H9 (cell line): ENCODE data around the gene EPSTI1. TPM values are rescaled to one million over a fixed set of nuclear protein-coding genes. Genes with fewer than 3 reads are reported as not detected.

Source experiments
- DNase-seq: peaks from one replicate; pipeline ENCODE4 v3.0.0-alpha.2; 2017
- H2AFZ ChIP-seq: one replicate; pipeline ENCODE4 v1.6.1; 2013; ENCODE audit warnings: mild to moderate bottlenecking, low read length, control low read depth, moderate library complexity
- H2AK5ac ChIP-seq: 2 replicates; pipeline ENCODE4 v1.6.1; 2013; ENCODE audit warnings: low read length, control low read depth, mixed read lengths; ENCODE audit not compliant: insufficient read length
- H2BK120ac ChIP-seq: one replicate; pipeline ENCODE4 v1.6.1; 2013; ENCODE audit warnings: low read depth, mild to moderate bottlenecking, low read length, control low read depth, inconsistent platforms; ENCODE audit not compliant: poor library complexity, severe bottlenecking
- H2BK12ac ChIP-seq: 2 replicates; pipeline ENCODE4 v1.6.1; 2013; ENCODE audit warnings: low read length, control low read depth, mixed read lengths, low read depth; ENCODE audit not compliant: insufficient read length
- H2BK15ac ChIP-seq: 2 replicates; pipeline ENCODE4 v1.6.1; 2013; ENCODE audit warnings: low read depth, low read length, control low read depth
- H2BK20ac ChIP-seq: one replicate; pipeline ENCODE4 v1.6.1; 2013; ENCODE audit warnings: low read depth, mild to moderate bottlenecking, low read length, control low read depth, inconsistent platforms; ENCODE audit not compliant: poor library complexity, severe bottlenecking
- H2BK5ac ChIP-seq: 2 replicates; pipeline ENCODE4 v1.6.1; 2013; ENCODE audit warnings: low read length, control low read depth, mixed read lengths; ENCODE audit not compliant: insufficient read length
- H3K14ac ChIP-seq: 2 replicates; pipeline ENCODE4 v1.6.1; 2013; ENCODE audit warnings: low read length, control low read depth; ENCODE audit not compliant: insufficient read depth
- H3K18ac ChIP-seq: 2 replicates; pipeline ENCODE4 v1.6.1; 2013; ENCODE audit warnings: low read depth, mild to moderate bottlenecking, mixed read lengths, low read length, control low read depth; ENCODE audit not compliant: insufficient read length
- H3K23ac ChIP-seq: 2 replicates; pipeline ENCODE4 v1.6.1; 2013; ENCODE audit warnings: low read length, control low read depth, mixed read lengths, low read depth; ENCODE audit not compliant: insufficient read length
- H3K23me2 ChIP-seq: 2 replicates; pipeline ENCODE4 v1.6.1; 2013; ENCODE audit warnings: low read depth, mild to moderate bottlenecking, mixed read lengths, low read length, control low read depth; ENCODE audit not compliant: insufficient read length, poor library complexity, severe bottlenecking
- H3K27ac ChIP-seq: 2 replicates; pipeline ENCODE4 v1.5.1; 2013; ENCODE audit warnings: low read length, control low read depth, mixed read lengths, low read depth; ENCODE audit not compliant: insufficient read length
- H3K27me3 ChIP-seq: 2 replicates; pipeline ENCODE4 v1.6.1; 2013; ENCODE audit warnings: low read length, control low read depth, inconsistent platforms; ENCODE audit not compliant: insufficient read depth
- H3K4ac ChIP-seq: 2 replicates; pipeline ENCODE4 v1.6.1; 2013; ENCODE audit warnings: low read depth, mild to moderate bottlenecking, control low read depth, inconsistent platforms, low read length, moderate library complexity
- H3K4me1 ChIP-seq: 2 replicates; pipeline ENCODE4 v1.6.1; 2013; ENCODE audit warnings: low read length, control low read depth, inconsistent platforms; ENCODE audit not compliant: insufficient read depth
- H3K4me2 ChIP-seq: 2 replicates; pipeline ENCODE4 v1.6.1; 2013; ENCODE audit warnings: low read length, control low read depth, mixed read lengths; ENCODE audit not compliant: insufficient read length, insufficient read depth
- H3K56ac ChIP-seq: 2 replicates; pipeline ENCODE4 v1.6.1; 2013; ENCODE audit warnings: low read depth, mild to moderate bottlenecking, mixed read lengths, low read length, control low read depth; ENCODE audit not compliant: insufficient read length
- H3K79me1 ChIP-seq: 2 replicates; pipeline ENCODE4 v1.6.1; 2013; ENCODE audit warnings: low read depth, mild to moderate bottlenecking, moderate library complexity, low read length, control low read depth, inconsistent platforms; ENCODE audit not compliant: insufficient read depth, poor library complexity, severe bottlenecking
- H3K79me2 ChIP-seq: 2 replicates; pipeline ENCODE4 v1.6.1; 2013; ENCODE audit warnings: low read length, control low read depth, inconsistent platforms; ENCODE audit not compliant: insufficient read depth
- H3K9ac ChIP-seq: 2 replicates; pipeline ENCODE4 v1.6.1; 2013; ENCODE audit warnings: low read length, control low read depth, mixed read lengths; ENCODE audit not compliant: insufficient read length; ENCODE audit errors: extremely low read depth
- H3K9me3 ChIP-seq: one replicate; pipeline ENCODE4 v1.6.1; 2013; ENCODE audit warnings: low read depth, low read length, inconsistent platforms; ENCODE audit not compliant: control insufficient read depth
- H3T11ph ChIP-seq: one replicate; pipeline ENCODE4 v1.6.1; 2013; ENCODE audit warnings: mild to moderate bottlenecking, low read length, control low read depth, inconsistent platforms
- H4K20me1 ChIP-seq: one replicate; pipeline ENCODE4 v1.6.1; 2013; ENCODE audit not compliant: control insufficient read depth, insufficient read length, insufficient read depth
- H4K5ac ChIP-seq: 2 replicates; pipeline ENCODE4 v1.6.1; 2013; ENCODE audit warnings: low read depth, mild to moderate bottlenecking, mixed read lengths, low read length, control low read depth; ENCODE audit not compliant: insufficient read length
- H4K8ac ChIP-seq: replicated peaks from 2 replicates; pipeline ENCODE4 v1.6.1; 2013; ENCODE audit warnings: low read length, control low read depth, mixed read lengths, low read depth; ENCODE audit not compliant: insufficient read length
- H4K91ac ChIP-seq: 2 replicates; pipeline ENCODE4 v1.6.1; 2013; ENCODE audit warnings: low read depth, mild to moderate bottlenecking, moderate library complexity, mixed read lengths, low read length, control low read depth; ENCODE audit not compliant: insufficient read length
- H3K27ac Mint-ChIP-seq, 3 experiments: 2 replicates in 2 of 3; 3 replicates in 1 of 3; pipeline ENCODE4 v1.8.0; 2020 to 2021; ENCODE audit warnings: mixed read lengths in 3 of 3, mild to moderate bottlenecking in 1 of 3, moderate library complexity in 1 of 3
- H3K27me3 Mint-ChIP-seq: 2 replicates; pipeline ENCODE4 v1.8.0; 2021; ENCODE audit warnings: low read depth, mild to moderate bottlenecking, moderate library complexity, mixed read lengths
- H3K36me3 Mint-ChIP-seq, 3 experiments: 2 replicates in 2 of 3; 3 replicates in 1 of 3; pipeline ENCODE4 v1.8.0; 2020 to 2021; ENCODE audit warnings: low read depth in 3 of 3, mixed read lengths in 3 of 3; ENCODE audit not compliant: insufficient read depth in 1 of 3
- H3K4me1 Mint-ChIP-seq, 2 experiments: 2 replicates each; pipeline ENCODE4 v1.8.0; 2020; ENCODE audit warnings: mixed read lengths in 2 of 2
- H3K4me3 Mint-ChIP-seq, 2 experiments: 2 replicates in 1 of 2; 3 replicates in 1 of 2; pipeline ENCODE4 v1.8.0; 2020 to 2021; ENCODE audit warnings: mild to moderate bottlenecking in 2 of 2, mixed read lengths in 2 of 2, moderate library complexity in 1 of 2
- H3K9me3 Mint-ChIP-seq, 2 experiments: 2 replicates in 1 of 2; 3 replicates in 1 of 2; pipeline ENCODE4 v1.8.0; 2020; ENCODE audit warnings: mild to moderate bottlenecking in 2 of 2, mixed read lengths in 2 of 2, moderate library complexity in 1 of 2
- WGBS: extraction: QIAGEN DNeasy Blood & Tissue Kit; methylation state at CpG from one replicate; pipeline ENCODE4 v1.1.7; 2013; ENCODE audit warnings: missing lambda C conversion rate, low lambda C conversion rate, mixed read lengths; ENCODE audit not compliant: insufficient read length; ENCODE audit errors: extremely low coverage; 5-methylcytosine and 5-hydroxymethylcytosine counted together
- total RNA-seq: library from RNA; stranded (reverse); gene quantifications from 2 replicates; pipeline ENCODE4 v1.2.1, GENCODE V29; 2021
- TF ChIP-seq, protein P1 (sequence below): fragments of 200-600 bp; sonication (generic); conservative IDR thresholded peaks from 3 replicates; pipeline ENCODE4 v1.8.0; 2021; ENCODE audit warnings: antibody characterized with exemption, mild to moderate bottlenecking

Gene EPSTI1
- total RNA-seq, 1 experiment from 2014 or later = 0.70 TPM

DNA sequence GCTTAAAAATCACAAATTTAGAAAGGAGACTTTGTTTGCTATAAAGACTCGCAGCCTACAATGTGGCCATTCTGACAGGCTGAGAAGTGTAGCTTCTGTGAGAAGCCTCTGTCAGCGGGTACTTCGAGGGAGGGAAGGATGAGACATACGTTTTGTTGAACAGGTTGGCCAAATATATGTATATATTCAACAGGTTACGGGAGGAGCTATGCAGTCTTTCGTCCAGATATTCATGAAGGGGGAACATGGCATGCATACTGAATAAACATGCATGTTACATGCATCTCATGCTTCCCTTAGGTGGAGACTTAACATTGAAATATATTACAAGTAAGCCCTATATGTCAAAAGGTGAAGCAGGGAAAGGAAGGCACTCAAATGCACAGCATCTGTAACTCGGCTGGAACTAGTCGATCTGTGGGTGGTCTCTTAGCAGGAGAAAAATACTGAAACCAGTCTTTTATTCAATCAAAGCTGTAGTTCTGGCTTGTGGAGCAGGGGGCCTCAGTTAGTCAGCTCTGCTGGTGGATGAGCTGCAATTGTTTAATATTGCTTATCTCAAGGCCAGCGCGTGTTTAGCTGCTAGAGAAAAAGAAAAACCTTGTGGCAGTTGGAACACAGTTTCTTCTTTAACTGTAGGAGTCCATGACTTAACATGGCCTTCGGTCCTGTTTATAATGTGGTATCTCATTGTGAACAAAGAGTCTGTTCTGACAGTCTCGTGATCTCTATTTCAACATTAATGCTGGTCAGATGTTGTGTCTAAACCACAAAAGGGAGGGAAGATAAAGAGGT, 116.4 kb downstream of the EPSTI1 start:
- no peak overlapping the region for H3K56ac ChIP-seq
- H4K91ac ChIP-seq = no peak overlapping the region
- peak overlapping the region; percentile 46 to 71 for H3K4me3 Mint-ChIP-seq
- peak overlapping the region; percentile 21 for H3K9ac ChIP-seq
- H3K23ac ChIP-seq = no peak overlapping the region
- peak overlapping the region; percentile 75 for H3K4me2 ChIP-seq
- H2BK20ac ChIP-seq = no peak overlapping the region
- H2AFZ ChIP-seq = no peak overlapping the region
- no peak overlapping the region for H3K14ac ChIP-seq
- no peaks in the 10 kb centered on the region for H3K9me3 ChIP-seq
- H2BK5ac ChIP-seq = no peak overlapping the region
- no peaks in the 10 kb centered on the region for H4K20me1 ChIP-seq
- peaks cover 5 to 23% (median 12%) of the 10 kb centered on the region in 3 experiments for H3K36me3 Mint-ChIP-seq
- no peaks in the 10 kb centered on the region for H3K79me1 ChIP-seq
- no peak overlapping the region for H3T11ph ChIP-seq
- H3K4ac ChIP-seq = no peak overlapping the region
- no peak overlapping the region for H2BK15ac ChIP-seq
- peak; percentile 70 for DNase-seq
- peak overlapping the region; percentile 45 to 96 (median 66); a peak in 6 of 7 replicates for H3K27ac Mint-ChIP-seq
- H3K27me3 ChIP-seq = no peaks in the 10 kb centered on the region
- no peak overlapping the region for H2BK120ac ChIP-seq
- H4K5ac ChIP-seq = no peak overlapping the region
- H3K27me3 Mint-ChIP-seq = peaks cover 3% of the 10 kb centered on the region
- peaks cover 56 to 57% of the 10 kb centered on the region in 2 experiments for H3K4me1 Mint-ChIP-seq
- peak overlapping the region; percentile 10 for H3K18ac ChIP-seq
- peaks cover 0 to 2% of the 10 kb centered on the region in 2 experiments; a peak in 4 of 5 replicates for H3K9me3 Mint-ChIP-seq
- H3K27ac ChIP-seq = peak overlapping the region; percentile 87
- no peak overlapping the region for H4K8ac ChIP-seq
- peaks cover 17% of the 10 kb centered on the region for H3K4me1 ChIP-seq
- H2BK12ac ChIP-seq = peak overlapping the region; percentile 45
- no CpG with 5 or more reads among the region's 12 CpGs for WGBS
- H3K79me2 ChIP-seq = peaks cover 2% of the 10 kb centered on the region; the same call in 1 of the 2 replicates
- H2AK5ac ChIP-seq = no peak overlapping the region
- TF ChIP-seq, protein P1, sequence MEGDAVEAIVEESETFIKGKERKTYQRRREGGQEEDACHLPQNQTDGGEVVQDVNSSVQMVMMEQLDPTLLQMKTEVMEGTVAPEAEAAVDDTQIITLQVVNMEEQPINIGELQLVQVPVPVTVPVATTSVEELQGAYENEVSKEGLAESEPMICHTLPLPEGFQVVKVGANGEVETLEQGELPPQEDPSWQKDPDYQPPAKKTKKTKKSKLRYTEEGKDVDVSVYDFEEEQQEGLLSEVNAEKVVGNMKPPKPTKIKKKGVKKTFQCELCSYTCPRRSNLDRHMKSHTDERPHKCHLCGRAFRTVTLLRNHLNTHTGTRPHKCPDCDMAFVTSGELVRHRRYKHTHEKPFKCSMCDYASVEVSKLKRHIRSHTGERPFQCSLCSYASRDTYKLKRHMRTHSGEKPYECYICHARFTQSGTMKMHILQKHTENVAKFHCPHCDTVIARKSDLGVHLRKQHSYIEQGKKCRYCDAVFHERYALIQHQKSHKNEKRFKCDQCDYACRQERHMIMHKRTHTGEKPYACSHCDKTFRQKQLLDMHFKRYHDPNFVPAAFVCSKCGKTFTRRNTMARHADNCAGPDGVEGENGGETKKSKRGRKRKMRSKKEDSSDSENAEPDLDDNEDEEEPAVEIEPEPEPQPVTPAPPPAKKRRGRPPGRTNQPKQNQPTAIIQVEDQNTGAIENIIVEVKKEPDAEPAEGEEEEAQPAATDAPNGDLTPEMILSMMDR = peak; percentile 52
- H3K23me2 ChIP-seq = peaks cover 3% of the 10 kb centered on the region
